ENCODE measurements around the gene MAPK13. TPM values are rescaled to one million over a fixed set of nuclear protein-coding genes. Genes with fewer than 3 reads are reported as not detected.

Gene MAPK13
- total RNA-seq, 1 donor from 2014 or later, result 1.0 TPM

DNA sequence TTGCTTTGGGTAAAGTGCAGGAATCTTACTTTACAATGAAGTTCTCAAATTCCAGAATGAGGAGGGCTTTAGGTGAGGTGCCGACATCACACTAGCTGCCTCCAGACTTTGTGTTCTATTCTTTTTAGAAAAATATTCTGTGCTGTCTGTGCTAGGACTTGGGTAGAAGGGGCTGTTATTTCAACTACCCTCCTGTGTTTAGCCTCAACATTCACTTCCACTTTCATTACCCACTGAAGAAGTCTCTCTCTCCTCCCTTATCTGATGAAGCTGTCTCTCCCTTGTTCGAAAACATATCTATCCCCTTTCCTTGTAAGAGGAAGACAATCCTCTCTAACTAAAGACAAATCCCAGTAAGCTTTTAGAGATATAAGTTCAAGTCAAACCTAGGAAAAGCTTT is 41.3 kb downstream of the MAPK13 start:
- Mint-ChIP-seq H3K36me3 (ENCODE audit: low read depth) (peaks cover 5% of the 10 kb centered on the region), H3K9me3 (ENCODE audit: low read depth) (peaks cover 7% of the 10 kb centered on the region), H3K27me3 (ENCODE audit: low read depth) (peaks cover 1% of the 10 kb centered on the region), H3K4me1 (ENCODE audit: low read depth) (no peaks in the 10 kb centered on the region), H3K4me3 (ENCODE audit: unreplicated experiment) (no peak overlapping the region), H3K27ac (ENCODE audit: unreplicated experiment) (no peak overlapping the region)
- no peak for DNase-seq (ENCODE audit: low spot score)
- TF ChIP-seq, protein P1, sequence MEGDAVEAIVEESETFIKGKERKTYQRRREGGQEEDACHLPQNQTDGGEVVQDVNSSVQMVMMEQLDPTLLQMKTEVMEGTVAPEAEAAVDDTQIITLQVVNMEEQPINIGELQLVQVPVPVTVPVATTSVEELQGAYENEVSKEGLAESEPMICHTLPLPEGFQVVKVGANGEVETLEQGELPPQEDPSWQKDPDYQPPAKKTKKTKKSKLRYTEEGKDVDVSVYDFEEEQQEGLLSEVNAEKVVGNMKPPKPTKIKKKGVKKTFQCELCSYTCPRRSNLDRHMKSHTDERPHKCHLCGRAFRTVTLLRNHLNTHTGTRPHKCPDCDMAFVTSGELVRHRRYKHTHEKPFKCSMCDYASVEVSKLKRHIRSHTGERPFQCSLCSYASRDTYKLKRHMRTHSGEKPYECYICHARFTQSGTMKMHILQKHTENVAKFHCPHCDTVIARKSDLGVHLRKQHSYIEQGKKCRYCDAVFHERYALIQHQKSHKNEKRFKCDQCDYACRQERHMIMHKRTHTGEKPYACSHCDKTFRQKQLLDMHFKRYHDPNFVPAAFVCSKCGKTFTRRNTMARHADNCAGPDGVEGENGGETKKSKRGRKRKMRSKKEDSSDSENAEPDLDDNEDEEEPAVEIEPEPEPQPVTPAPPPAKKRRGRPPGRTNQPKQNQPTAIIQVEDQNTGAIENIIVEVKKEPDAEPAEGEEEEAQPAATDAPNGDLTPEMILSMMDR (IDR thresholded peaks at IDR 0.05), result no peak

DNA sequence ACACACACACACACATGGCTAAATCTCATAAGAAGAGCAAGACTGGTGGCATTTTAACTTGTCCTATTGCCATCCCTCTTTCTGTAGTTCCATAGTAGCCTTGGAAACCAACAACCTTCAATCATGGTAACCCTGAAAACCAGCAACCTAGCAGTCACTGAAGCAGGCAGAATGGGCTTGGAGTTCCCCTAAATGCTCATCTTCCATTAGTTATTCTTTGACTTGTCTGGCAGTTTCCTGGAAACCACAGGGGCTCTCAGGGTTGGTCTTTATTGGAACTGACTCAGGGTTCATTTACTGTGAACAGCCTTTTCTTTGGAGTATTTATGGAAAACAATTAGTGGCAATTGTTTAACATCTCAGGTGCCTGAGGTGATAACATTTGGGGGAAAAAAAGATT is 46.9 kb downstream of the MAPK13 start:
- Mint-ChIP-seq H3K27ac (ENCODE audit: unreplicated experiment) (no peak overlapping the region), H3K9me3 (ENCODE audit: low read depth) (peaks cover 22% of the 10 kb centered on the region), H3K36me3 (ENCODE audit: low read depth) (peaks cover 10% of the 10 kb centered on the region), H3K4me3 (ENCODE audit: unreplicated experiment) (no peak overlapping the region), H3K4me1 (ENCODE audit: low read depth) (no peaks in the 10 kb centered on the region), H3K27me3 (ENCODE audit: low read depth) (no peaks in the 10 kb centered on the region)
- TF ChIP-seq, protein P1 (IDR thresholded peaks at IDR 0.05), result no peak
- DNase-seq (ENCODE audit: low spot score), result no peak

DNA sequence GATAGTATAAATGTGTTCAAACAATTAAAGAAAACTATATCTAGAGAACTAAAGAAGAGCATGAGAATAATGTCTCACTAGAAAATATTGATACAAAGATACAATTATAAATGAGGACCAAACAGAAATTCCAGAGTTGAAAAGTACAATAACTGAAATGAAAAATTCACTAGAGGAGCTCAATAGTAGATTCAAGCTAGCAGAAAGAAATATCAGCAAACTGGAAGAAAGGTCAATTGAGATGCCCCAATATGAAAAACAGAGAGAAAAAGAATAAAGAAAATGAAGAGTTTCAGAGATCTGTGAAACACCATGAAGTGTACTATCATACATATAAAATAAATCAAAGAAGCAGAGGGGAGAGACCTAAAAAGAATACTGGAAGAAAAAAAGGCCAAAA is 48.2 kb downstream of the MAPK13 start:
- no peak for DNase-seq (ENCODE audit: low spot score)
- Mint-ChIP-seq H3K4me3 (ENCODE audit: unreplicated experiment) (no peak overlapping the region), H3K36me3 (ENCODE audit: low read depth) (peaks cover 8% of the 10 kb centered on the region), H3K4me1 (ENCODE audit: low read depth) (no peaks in the 10 kb centered on the region), H3K27ac (ENCODE audit: unreplicated experiment) (no peak overlapping the region), H3K9me3 (ENCODE audit: low read depth) (peaks cover 33% of the 10 kb centered on the region), H3K27me3 (ENCODE audit: low read depth) (no peaks in the 10 kb centered on the region)
- TF ChIP-seq, protein P1 (IDR thresholded peaks at IDR 0.05), result no peak

DNA sequence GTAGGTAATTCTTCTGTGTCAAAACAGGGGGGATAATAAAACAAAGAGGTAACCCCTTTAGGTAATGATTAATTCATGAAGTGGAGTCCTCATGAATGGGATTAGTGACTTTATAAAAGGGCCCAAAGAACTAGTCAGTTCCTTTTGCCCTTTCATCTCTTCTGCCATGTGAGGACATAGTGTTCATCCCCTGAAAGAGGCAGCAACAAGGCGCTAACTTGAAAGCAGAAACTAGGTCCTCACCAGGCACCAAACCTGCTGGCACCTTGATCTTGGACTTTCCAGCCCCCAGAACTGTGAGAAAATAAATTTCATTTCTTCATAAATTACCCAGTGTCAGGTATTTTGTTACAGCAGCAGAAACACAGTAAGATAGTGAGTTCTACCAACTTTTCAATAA is 49.8 kb downstream of the MAPK13 start:
- Mint-ChIP-seq H3K27me3 (ENCODE audit: low read depth) (peaks cover 3% of the 10 kb centered on the region), H3K9me3 (ENCODE audit: low read depth) (peaks cover 35% of the 10 kb centered on the region), H3K27ac (ENCODE audit: unreplicated experiment) (no peak overlapping the region), H3K4me3 (ENCODE audit: unreplicated experiment) (no peak overlapping the region), H3K4me1 (ENCODE audit: low read depth) (no peaks in the 10 kb centered on the region), H3K36me3 (ENCODE audit: low read depth) (peaks cover 8% of the 10 kb centered on the region)
- no peak for DNase-seq (ENCODE audit: low spot score)
- TF ChIP-seq, protein P1 (IDR thresholded peaks at IDR 0.05), result no peak

DNA sequence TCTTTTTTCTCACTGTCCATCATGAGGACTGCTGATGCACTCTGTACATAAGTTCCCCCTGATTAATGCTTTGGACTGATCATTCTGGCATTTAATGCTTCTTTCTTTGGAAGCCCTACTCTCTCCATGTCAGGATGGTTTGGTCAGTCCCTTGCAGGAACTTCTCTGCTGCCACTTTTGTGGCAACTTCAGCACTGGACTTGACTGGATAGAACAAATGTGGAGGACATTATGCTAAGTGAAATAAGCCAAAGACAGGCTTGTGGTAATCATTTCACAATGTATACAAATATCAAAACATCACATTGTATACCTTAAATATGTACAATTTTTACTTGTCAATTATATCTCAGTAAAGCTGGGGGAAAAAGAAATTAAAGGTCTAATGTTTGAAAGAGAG is 54.0 kb downstream of the MAPK13 start:
- DNase-seq (ENCODE audit: low spot score), result no peak
- H3K27ac Mint-ChIP-seq (ENCODE audit: unreplicated experiment), result no peak overlapping the region
- no peaks in the 10 kb centered on the region for H3K36me3 Mint-ChIP-seq (ENCODE audit: low read depth)
- no peak overlapping the region for H3K4me3 Mint-ChIP-seq (ENCODE audit: unreplicated experiment)
- H3K4me1 Mint-ChIP-seq (ENCODE audit: low read depth), result no peaks in the 10 kb centered on the region
- H3K27me3 Mint-ChIP-seq (ENCODE audit: low read depth), result peaks cover 3% of the 10 kb centered on the region
- TF ChIP-seq, protein P1 (IDR thresholded peaks at IDR 0.05), result no peak
- H3K9me3 Mint-ChIP-seq (ENCODE audit: low read depth), result peaks cover 17% of the 10 kb centered on the region

All from chondrocyte (in vitro differentiated cells).